Suprapubic skin (tissue), 4 donors: ENCODE results near the gene CHST10. TPM values are rescaled to one million over a fixed set of nuclear protein-coding genes. Genes with fewer than 3 reads are reported as not detected.

Source experiments
- DNase-seq, 2 donors: peaks; one replicate each; pipeline ENCODE4 v3.0.0-alpha.2; 2019; ENCODE audit warnings: low spot score in 2 of 2
- H3K27ac ChIP-seq: fragments of 200-600 bp; sonication (generic); one replicate; pipeline ENCODE4 v1.5.1; 2019
- H3K27me3 ChIP-seq: fragments of 200-600 bp; sonication (generic); one replicate; pipeline ENCODE4 v1.5.1; 2019
- H3K36me3 ChIP-seq: fragments of 200-600 bp; sonication (generic); one replicate; pipeline ENCODE4 v1.5.1; 2019
- H3K4me1 ChIP-seq: fragments of 200-600 bp; sonication (generic); one replicate; pipeline ENCODE4 v1.5.1; 2019
- H3K4me3 ChIP-seq: fragments of 200-600 bp; sonication (generic); one replicate; pipeline ENCODE4 v1.5.1; 2019; ENCODE audit warnings: mild to moderate bottlenecking
- H3K9me3 ChIP-seq: fragments of 200-600 bp; sonication (generic); one replicate; pipeline ENCODE4 v1.5.1; 2019
- CTCF ChIP-seq, 2 donors: fragments of 200-600 bp in 1 of 2; fragments of 450-650 bp in 1 of 2; sonication (generic) in 1 of 2; IDR thresholded peaks; one replicate each; pipeline ENCODE4 v1.5.1; 2016 to 2019; ENCODE audit warnings: antibody characterized with exemption in 2 of 2, mild to moderate bottlenecking in 1 of 2, moderate library complexity in 1 of 2
- EP300 ChIP-seq: sonication (generic); formaldehyde crosslinking; IDR thresholded peaks from one replicate; pipeline ENCODE4 v1.6.1; 2017; ENCODE audit warnings: antibody characterized with exemption
- POLR2A ChIP-seq, 2 donors: fragments of 450-650 bp; IDR thresholded peaks; one replicate each; pipeline ENCODE4 v1.6.1; 2017; ENCODE audit warnings: antibody characterized with exemption in 2 of 2, mild to moderate bottlenecking in 2 of 2, moderate library complexity in 2 of 2
- POLR2AphosphoS5 ChIP-seq, 3 donors: sonication (generic); formaldehyde crosslinking; IDR thresholded peaks; one replicate each; pipeline ENCODE4 v1.6.1; 2017; ENCODE audit warnings: antibody characterized with exemption in 3 of 3
- WGBS: methylation state at CpG from one replicate; pipeline ENCODE4 v1.1.5; 2018; 5-methylcytosine and 5-hydroxymethylcytosine counted together
- total RNA-seq, 4 donors: library from RNA; depleted of rRNA; stranded (reverse); fragments of >200 nt; gene quantifications; one replicate each; pipeline ENCODE4 v1.1.0, GENCODE V29; 2016

CHST10 gene
- total RNA-seq, 4 donors from 2014 or later, result 0.91 to 3.6 (median 2.6) TPM

DNA sequence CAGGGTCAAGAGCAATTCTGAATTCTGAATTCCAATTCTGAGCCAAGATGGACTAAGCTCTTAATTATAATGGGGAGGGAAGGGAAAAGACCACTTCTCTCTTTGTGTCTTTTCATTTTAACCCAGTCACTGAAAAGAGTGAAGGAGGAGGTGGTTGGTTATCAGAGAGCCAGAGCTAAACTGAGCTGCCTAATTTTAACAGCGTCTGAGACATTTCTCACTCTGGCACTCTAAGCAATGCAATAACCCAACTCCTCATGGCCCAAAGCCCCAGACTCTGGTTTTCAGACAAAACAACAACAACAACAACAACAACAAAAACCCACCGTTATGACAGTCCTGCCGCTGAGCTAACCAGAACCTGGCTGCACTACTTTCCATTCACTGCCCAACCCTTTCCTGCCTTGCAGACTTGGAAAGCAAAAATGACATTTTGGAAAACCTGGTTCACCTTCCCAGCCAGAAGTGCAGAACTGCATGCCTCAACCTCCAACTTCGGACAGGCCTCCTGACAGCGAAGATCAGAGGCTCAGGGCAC, 1.0 kb downstream of the CHST10 start:
- H3K27ac ChIP-seq, result no peak overlapping the region
- peaks cover 13% of the 10 kb centered on the region for H3K4me1 ChIP-seq
- peak overlapping the region; percentile 71 for H3K4me3 ChIP-seq
- TF ChIP-seq POLR2AphosphoS5 (IDR thresholded peaks at IDR 0.05), result no peak
- no peak for TF ChIP-seq POLR2A (IDR thresholded peaks at IDR 0.05)
- no peak for TF ChIP-seq CTCF (IDR thresholded peaks at IDR 0.05)
- TF ChIP-seq EP300, result no peak
- 2% methylated on average over 5 of the region's 5 CpGs for WGBS
- no peaks in the 10 kb centered on the region for H3K9me3 ChIP-seq
- no peaks in the 10 kb centered on the region for H3K27me3 ChIP-seq
- H3K36me3 ChIP-seq, result peaks cover 3% of the 10 kb centered on the region
- DNase-seq, result no peak

DNA sequence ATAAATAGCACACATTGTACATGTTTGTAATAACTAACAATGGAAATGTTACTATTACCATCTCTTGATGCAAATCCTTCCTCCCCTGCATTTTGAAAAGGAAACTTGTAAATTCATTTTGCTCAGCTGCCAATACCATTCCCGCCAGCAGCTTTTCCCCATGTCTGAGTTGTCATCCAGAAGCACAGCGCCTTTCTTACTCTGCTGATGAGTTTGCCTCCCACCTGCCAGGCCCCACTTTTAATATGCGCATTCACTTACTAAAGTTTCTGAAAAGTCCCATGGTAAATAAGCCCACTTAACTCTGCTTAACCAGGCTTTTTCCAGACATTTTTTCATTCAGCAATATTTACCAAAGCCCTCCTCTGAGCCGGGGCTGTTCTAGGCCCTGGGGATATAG, 3.9 kb downstream of the CHST10 start:
- H3K27ac ChIP-seq, result no peak overlapping the region
- peaks cover 13% of the 10 kb centered on the region for H3K4me1 ChIP-seq
- H3K36me3 ChIP-seq, result peaks cover 3% of the 10 kb centered on the region
- no peak overlapping the region for H3K4me3 ChIP-seq
- H3K27me3 ChIP-seq, result no peaks in the 10 kb centered on the region
- no peak for DNase-seq
- 93% methylated on average over 4 of the region's 4 CpGs for WGBS
- no peak for TF ChIP-seq EP300
- TF ChIP-seq CTCF (IDR thresholded peaks at IDR 0.05), result no peak
- TF ChIP-seq POLR2A (IDR thresholded peaks at IDR 0.05), result no peak
- TF ChIP-seq POLR2AphosphoS5 (IDR thresholded peaks at IDR 0.05), result no peak
- no peaks in the 10 kb centered on the region for H3K9me3 ChIP-seq

GRCh38 chr2:100412881-100413321, 4.6 kb downstream of the CHST10 start:
- no peak for DNase-seq
- Histone ChIP-seq H3K36me3 (peaks cover 3% of the 10 kb centered on the region), H3K27me3 (no peaks in the 10 kb centered on the region), H3K4me1 (peaks cover 13% of the 10 kb centered on the region), H3K4me3 (no peak overlapping the region), H3K27ac (no peak overlapping the region), H3K9me3 (no peaks in the 10 kb centered on the region)
- over 99% methylated on average over 5 of the region's 5 CpGs for WGBS
- TF ChIP-seq POLR2AphosphoS5 (IDR thresholded peaks at IDR 0.05) (no peak), EP300 (no peak), CTCF (IDR thresholded peaks at IDR 0.05) (no peak), POLR2A (IDR thresholded peaks at IDR 0.05) (no peak)

- Histone ChIP-seq H3K4me1 (peaks cover 11% of the 10 kb centered on the region), H3K27me3 (no peaks in the 10 kb centered on the region), H3K9me3 (no peaks in the 10 kb centered on the region), H3K4me3 (no peak overlapping the region), H3K27ac (no peak overlapping the region), H3K36me3 (peaks cover 3% of the 10 kb centered on the region)
- TF ChIP-seq POLR2AphosphoS5 (IDR thresholded peaks at IDR 0.05) (no peak), CTCF (IDR thresholded peaks at IDR 0.05) (no peak), POLR2A (IDR thresholded peaks at IDR 0.05) (no peak), EP300 (no peak)
- WGBS, result 82% methylated on average over 4 of the region's 4 CpGs
- DNase-seq, result no peak
Observed at GRCh38 chr2:100412466-100412865, 5.0 kb downstream of the CHST10 start.

DNA sequence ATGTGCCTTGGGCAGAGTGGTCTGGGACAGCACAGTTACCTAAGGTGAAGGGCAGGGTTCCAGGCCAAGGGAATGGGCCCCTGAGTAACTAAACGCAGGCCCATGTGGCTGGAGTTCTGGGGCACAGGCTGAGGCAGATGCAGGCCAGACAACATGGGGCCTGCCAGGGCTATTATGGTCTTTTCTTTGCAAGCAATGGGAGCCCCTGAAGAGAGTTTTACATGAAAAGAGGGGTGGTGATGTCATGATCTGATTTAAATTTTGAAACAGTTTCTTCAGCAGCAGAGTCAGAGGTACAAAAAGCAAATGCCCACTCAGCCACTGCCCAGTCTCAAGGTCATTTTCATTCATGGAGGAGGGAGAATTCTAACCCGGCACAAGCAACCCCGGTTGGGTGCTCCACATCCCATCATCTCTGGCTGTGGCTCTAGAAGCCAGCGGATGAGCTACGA, 5.6 kb downstream of the CHST10 start:
- Histone ChIP-seq H3K9me3 (no peaks in the 10 kb centered on the region), H3K36me3 (peaks cover 3% of the 10 kb centered on the region), H3K4me1 (peaks cover 14% of the 10 kb centered on the region), H3K27ac (no peak overlapping the region), H3K4me3 (no peak overlapping the region), H3K27me3 (no peaks in the 10 kb centered on the region)
- 97% methylated on average over 5 of the region's 5 CpGs for WGBS
- TF ChIP-seq POLR2A (IDR thresholded peaks at IDR 0.05) (no peak), EP300 (no peak), POLR2AphosphoS5 (IDR thresholded peaks at IDR 0.05) (no peak), CTCF (IDR thresholded peaks at IDR 0.05) (no peak)
- no peak for DNase-seq
